GM23248 (cell line): ENCODE results near the gene MMP15. TPM values are rescaled to one million over a fixed set of nuclear protein-coding genes. Genes with fewer than 3 reads are reported as not detected.
A peak's percentile ranks its signal among the peaks of the same experiment; 100 is the strongest.

Source experiments
- DNase-seq: peaks from one replicate; pipeline ENCODE4 v3.0.0-alpha.2; 2015
- H2AFZ ChIP-seq: fragments of 200-600 bp; sonication (generic); 2 replicates; pipeline ENCODE4 v1.6.1; 2016; ENCODE audit warnings: antibody characterized with exemption
- H3F3A ChIP-seq: fragments of 200-600 bp; sonication (generic); 2 replicates; pipeline ENCODE4 v1.6.1; 2016; ENCODE audit warnings: mild to moderate bottlenecking, antibody characterized with exemption, mixed run types; ENCODE audit not compliant: insufficient read depth
- H3K27ac ChIP-seq: fragments of 200-600 bp; sonication (generic); 2 replicates; pipeline ENCODE4 v1.5.1; 2016; ENCODE audit warnings: mild to moderate bottlenecking
- H3K27me3 ChIP-seq: fragments of 200-600 bp; sonication (generic); replicated peaks from 2 replicates; pipeline ENCODE4 v1.6.1; 2016; ENCODE audit warnings: mild to moderate bottlenecking; ENCODE audit not compliant: insufficient read depth
- H3K36me3 ChIP-seq: fragments of 200-600 bp; sonication (generic); 2 replicates; pipeline ENCODE4 v1.6.1; 2016; ENCODE audit warnings: low read depth, mild to moderate bottlenecking
- H3K4me1 ChIP-seq: fragments of 200-600 bp; sonication (generic); 2 replicates; pipeline ENCODE4 v1.6.1; 2016; ENCODE audit warnings: mild to moderate bottlenecking; ENCODE audit not compliant: insufficient read depth
- H3K4me2 ChIP-seq: fragments of 200-600 bp; sonication (generic); one replicate; pipeline ENCODE4 v1.6.1; 2016; ENCODE audit warnings: mild to moderate bottlenecking; ENCODE audit not compliant: unreplicated experiment
- H3K4me3 ChIP-seq: fragments of 200-600 bp; sonication (generic); 2 replicates; pipeline ENCODE4 v1.5.1; 2016; ENCODE audit warnings: mild to moderate bottlenecking
- H3K79me2 ChIP-seq: fragments of 200-600 bp; sonication (generic); 2 replicates; pipeline ENCODE4 v1.6.1; 2016; ENCODE audit warnings: mild to moderate bottlenecking; ENCODE audit not compliant: insufficient read depth
- H3K9ac ChIP-seq: fragments of 200-600 bp; sonication (generic); 2 replicates; pipeline ENCODE4 v1.6.1; 2016; ENCODE audit warnings: mild to moderate bottlenecking
- H3K9me2 ChIP-seq: fragments of 200-600 bp; sonication (generic); 2 replicates; pipeline ENCODE4 v1.6.1; 2016; ENCODE audit warnings: mixed run types, mild to moderate bottlenecking, moderate library complexity; ENCODE audit not compliant: insufficient read depth
- H3K9me3 ChIP-seq: fragments of 200-600 bp; sonication (generic); one replicate; pipeline ENCODE4 v1.6.1; 2017; ENCODE audit warnings: low read depth
- H4K20me1 ChIP-seq: fragments of 200-600 bp; sonication (generic); 2 replicates; pipeline ENCODE4 v1.6.0; 2016; ENCODE audit not compliant: insufficient read depth
- EZH2 ChIP-seq: fragments of 200-600 bp; sonication (generic); IDR thresholded peaks from 2 replicates; pipeline ENCODE4 v1.6.1; 2018; ENCODE audit warnings: antibody characterized with exemption, mild to moderate bottlenecking; ENCODE audit not compliant: insufficient read depth, poor library complexity, severe bottlenecking
- EZH2phosphoT487 ChIP-seq: fragments of 200-600 bp; sonication (generic); IDR thresholded peaks from 2 replicates; pipeline ENCODE4 v1.6.1; 2018; ENCODE audit warnings: antibody characterized with exemption, moderate library complexity, mild to moderate bottlenecking, low read depth; ENCODE audit not compliant: insufficient read depth
- WGBS, 2 experiments: methylation state at CpG; one replicate each; pipeline ENCODE4 v1.1.6; 2015 to 2017; ENCODE audit warnings: low lambda C conversion rate in 2 of 2, low coverage in 1 of 2; ENCODE audit errors: missing lambda C conversion rate in 2 of 2; 5-methylcytosine and 5-hydroxymethylcytosine counted together
- in situ Hi-C: fragments of 300-500 bp; cut with MboI; formaldehyde crosslinking; loops from 2 replicates; pipeline ENCODE4 v1.15.0; 2020
- polyA plus RNA-seq: library from polyadenylated mRNA; unstranded; fragments of >200 nt; fragmentation: Nextera tagmentation; extraction: Ambion mirVana; gene quantifications from 2 replicates; pipeline ENCODE4 v1.2.1, GENCODE V29; 2016
- total RNA-seq: library from RNA; depleted of rRNA; stranded (reverse); fragments of >200 nt; shearing (Covaris generic); gene quantifications from 2 replicates; pipeline ENCODE4 v1.2.3, GENCODE V29; 2014

The MMP15 gene
- total and polyA plus RNA-seq, 2 experiments from 2014 or later = 0.45 to 1.4 TPM

DNA sequence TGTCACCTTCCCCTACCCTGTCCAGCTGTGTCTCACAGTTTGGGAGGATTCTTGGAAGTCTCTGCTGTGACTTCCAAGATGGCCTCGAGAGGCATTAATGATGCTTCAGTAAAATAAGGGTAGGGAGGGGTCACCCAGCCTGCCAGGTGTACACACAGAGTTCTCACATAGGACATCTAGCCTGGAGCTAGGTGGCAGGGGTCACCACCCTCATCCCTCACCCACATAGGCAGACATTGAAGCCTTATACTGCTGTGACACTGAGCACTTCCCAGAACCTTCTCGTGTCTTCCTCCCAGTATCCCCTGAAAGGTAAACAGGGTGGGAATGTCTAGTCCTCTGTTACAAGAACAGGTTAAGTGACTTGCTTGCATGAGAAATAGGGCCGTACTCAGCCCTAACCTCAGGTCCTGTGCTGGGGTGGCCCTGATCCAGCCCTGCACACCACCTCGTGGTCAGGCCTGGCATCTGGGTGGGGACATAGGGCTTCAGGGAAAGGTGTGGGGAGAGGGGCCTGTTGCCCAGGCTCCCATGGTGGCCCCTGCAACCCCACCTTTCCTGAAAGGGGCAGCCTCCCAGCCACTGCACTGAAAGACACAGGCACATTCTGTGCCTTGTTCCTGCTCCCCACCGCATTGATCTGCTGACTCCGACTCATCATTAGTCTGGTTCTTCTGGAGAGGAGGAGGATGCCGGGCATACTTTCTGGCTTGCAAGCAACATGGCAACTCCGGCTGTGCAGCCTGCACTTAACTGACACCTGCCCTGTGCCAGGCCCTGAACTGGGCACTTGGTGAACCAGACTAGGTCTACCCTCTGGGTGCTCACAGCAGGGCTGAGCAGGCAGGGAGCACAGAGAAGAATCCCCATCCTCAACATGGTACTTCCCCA, 3.6 kb upstream of the MMP15 start:
- peak; percentile 83 for DNase-seq
- Histone ChIP-seq H3K36me3 (no peaks in the 10 kb centered on the region; the same call in 1 of the 2 replicates), H4K20me1 (no peaks in the 10 kb centered on the region), H3K9ac (no peak overlapping the region), H3F3A (0 out of 2 replicates have a peak, but pooled peaks cover 5% of the 10 kb centered on the region), H3K27ac (0 out of 2 replicates have a peak overlapping the region, but pooled peaks have one; percentile 9), H3K4me3 (no peak overlapping the region), H3K4me2 (no peak overlapping the region), H3K79me2 (no peaks in the 10 kb centered on the region), H3K9me3 (no peaks in the 10 kb centered on the region), H3K27me3 (no peaks in the 10 kb centered on the region; the same call in 1 of the 2 replicates), H2AFZ (no peak overlapping the region), H3K9me2 (no peaks in the 10 kb centered on the region), H3K4me1 (peaks cover 15% of the 10 kb centered on the region)
- TF ChIP-seq EZH2phosphoT487 (no peak), EZH2 (no peak)
- WGBS, 2 experiments = 37 to 41% methylated on average over 8 of the region's 8 CpGs
- in situ Hi-C loops = loop anchor here (10.0 to 25.0 kb wide), 2 partner anchors 293 to 465 kb away; no protein-coding TSS in a partner anchor

DNA sequence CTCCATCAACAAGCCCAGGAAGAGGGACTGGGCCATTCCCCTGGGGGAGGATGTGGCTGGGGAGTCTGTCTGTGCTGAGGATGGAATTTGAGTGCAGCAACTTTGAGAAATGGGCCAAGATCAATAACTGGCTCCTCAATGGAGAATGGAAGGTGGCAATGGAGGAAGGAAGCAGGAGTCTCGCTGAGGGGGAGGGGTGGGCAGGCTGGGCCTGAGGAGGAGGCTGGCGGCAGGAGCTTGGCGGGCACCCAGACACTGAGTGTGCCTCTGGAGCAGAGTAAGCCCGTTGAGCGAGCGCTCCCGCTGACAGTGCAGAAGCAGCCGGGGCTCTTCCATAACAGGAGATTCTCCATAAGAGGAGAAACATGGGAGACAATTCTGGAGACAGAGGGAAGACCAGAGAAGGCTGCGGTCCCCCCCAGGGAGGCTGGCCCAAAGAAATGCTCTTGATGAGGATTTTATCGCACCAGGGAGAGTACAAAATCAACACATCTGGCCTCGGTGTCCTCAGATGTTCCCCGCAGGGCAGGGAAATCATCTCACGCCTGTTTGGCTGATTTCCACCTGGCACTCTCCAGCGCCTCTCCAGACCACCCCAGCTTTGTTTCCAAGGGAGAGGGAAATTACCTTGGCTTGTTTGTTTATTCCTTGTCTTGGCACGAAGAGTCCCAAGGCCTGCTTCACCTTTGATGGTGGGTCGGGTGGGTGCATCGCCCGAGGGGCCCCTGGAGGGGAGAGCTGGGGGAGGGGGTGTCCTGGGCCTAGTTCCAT, 2.8 kb upstream of the MMP15 start:
- Histone ChIP-seq H3K9me3 (no peaks in the 10 kb centered on the region), H3K4me3 (no peak overlapping the region), H3K36me3 (no peaks in the 10 kb centered on the region; the same call in 1 of the 2 replicates), H3K4me2 (peak overlapping the region; percentile 11), H3K79me2 (no peaks in the 10 kb centered on the region), H4K20me1 (no peaks in the 10 kb centered on the region), H3K27me3 (no peaks in the 10 kb centered on the region; the same call in 1 of the 2 replicates), H3K27ac (no peak overlapping the region), H3K4me1 (peaks cover 10% of the 10 kb centered on the region), H3F3A (no peaks in the 10 kb centered on the region), H3K9ac (no peak overlapping the region), H3K9me2 (no peaks in the 10 kb centered on the region), H2AFZ (no peak overlapping the region)
- whole genome bisulfite sequencing, 2 experiments = 17 to 22% methylated on average over 18 of the region's 18 CpGs
- DNase-seq = peak; percentile 88
- in situ Hi-C loops = loop anchor here (10.0 to 25.0 kb wide), 2 partner anchors 292 to 465 kb away; no protein-coding TSS in a partner anchor
- TF ChIP-seq EZH2 (no peak), EZH2phosphoT487 (no peak)

DNA sequence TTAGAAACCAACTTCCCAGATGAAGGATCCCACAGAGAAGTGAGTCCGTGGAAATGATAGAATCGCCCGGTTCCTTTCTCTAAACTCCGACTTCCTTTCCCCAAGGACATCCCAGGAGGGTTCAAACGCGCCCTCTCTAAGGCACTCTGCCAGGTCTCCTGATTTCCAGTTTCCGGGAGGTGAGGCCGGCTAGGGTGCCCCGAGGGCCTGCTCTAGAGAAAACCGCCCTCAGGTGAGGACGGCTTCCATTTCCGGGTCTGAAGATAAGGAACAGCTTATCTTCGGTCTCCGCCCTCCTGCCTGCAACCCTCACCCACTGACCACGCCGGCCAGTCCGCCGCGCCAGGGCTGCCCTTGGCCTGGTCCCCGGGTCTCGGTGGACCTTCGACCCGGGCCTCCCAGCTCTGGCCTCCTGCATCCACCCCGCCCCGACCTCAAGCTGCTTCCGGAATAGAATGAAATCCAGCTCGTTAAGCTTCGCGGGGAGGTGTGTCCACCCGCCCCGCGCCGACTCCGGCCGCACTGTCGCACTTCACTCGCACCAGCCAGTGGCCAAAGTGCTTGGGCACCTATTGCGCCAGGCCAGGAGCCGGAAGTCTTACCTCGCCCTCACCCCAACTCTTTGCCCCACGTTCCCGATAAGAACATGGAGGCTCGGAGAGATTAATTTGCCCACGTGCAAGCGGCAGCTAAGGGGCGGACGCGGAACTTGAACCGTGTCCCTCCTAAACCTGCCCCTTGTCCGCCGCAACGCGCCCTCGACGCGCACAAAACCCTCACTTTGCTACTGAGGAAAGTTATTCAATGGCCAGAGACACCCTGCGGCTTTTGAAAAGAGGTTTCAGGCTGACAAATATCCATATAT, 836 bp upstream of the MMP15 start:
- no peak for TF ChIP-seq EZH2phosphoT487
- no peak for TF ChIP-seq EZH2
- Histone ChIP-seq H3K4me3 (peak overlapping the region; percentile 68), H3K27me3 (no peaks in the 10 kb centered on the region; the same call in 1 of the 2 replicates), H3K27ac (no peak overlapping the region), H2AFZ (peak overlapping the region; percentile 57), H3K79me2 (no peaks in the 10 kb centered on the region), H3K36me3 (no peaks in the 10 kb centered on the region), H3K4me1 (peaks cover 10% of the 10 kb centered on the region), H3K9me2 (no peaks in the 10 kb centered on the region), H4K20me1 (no peaks in the 10 kb centered on the region), H3F3A (no peaks in the 10 kb centered on the region), H3K9me3 (no peaks in the 10 kb centered on the region), H3K9ac (no peak overlapping the region), H3K4me2 (peak overlapping the region; percentile 72)
- 15 to 18% methylated on average over 54 to 57 of the region's 57 CpGs for WGBS, 2 experiments
- in situ Hi-C loops = loop anchor here (10.0 to 25.0 kb wide), 2 partner anchors 290 to 463 kb away; no protein-coding TSS in a partner anchor
- DNase-seq = peak; percentile 21
